ENCODE measurements around the gene MYBPC3. TPM values are rescaled to one million over a fixed set of nuclear protein-coding genes. Genes with fewer than 3 reads are reported as not detected.
"Not testable (repeated sequence)": the region's sequence is repeated elsewhere in the genome, so short reads cannot be mapped to it uniquely, and the experiment has no call there.

The MYBPC3 gene
- total RNA-seq, 1 experiment from 2014 or later: not detected

DNA sequence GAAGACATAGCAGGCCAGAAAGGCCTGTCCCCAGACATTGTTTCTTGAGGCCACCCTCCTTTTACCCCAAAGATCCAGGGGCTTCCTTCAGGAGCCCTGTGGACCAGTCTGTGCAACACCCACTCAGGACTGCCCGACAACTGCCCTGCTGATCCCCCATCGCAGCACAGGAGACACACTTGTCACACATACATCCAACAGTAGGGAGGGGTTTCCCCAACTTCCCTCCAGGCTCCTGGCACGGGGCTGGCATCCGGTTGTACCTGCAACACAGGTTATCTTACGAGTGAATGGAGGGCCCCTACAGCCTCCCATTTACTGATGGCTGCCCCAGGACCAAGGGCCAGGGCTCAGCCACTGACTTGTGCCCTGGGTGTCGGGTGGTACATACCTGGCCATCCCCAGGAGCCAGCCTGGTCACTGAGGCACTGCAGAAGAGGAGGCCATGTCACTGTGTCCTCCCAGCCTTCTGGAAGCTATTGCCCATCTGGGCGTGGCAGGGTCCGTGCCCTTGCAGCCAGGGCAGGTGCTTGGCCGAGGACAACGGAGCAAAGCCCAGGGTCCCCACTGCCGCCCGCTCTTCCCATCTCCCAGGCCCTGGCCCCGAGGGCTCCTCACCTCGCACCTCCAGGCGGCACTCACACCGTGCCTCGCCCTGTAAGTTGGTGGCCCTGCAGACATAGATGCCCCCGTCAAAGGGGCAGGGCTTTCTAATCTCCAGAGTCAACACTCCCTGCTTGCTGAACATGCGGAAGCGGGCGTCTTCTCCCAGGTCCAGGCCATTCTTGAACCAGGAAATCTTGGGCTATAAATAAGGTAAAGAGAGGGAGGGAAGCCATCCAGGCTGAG lies 20.8 kb downstream of the MYBPC3 start:
- H3K9me3 ChIP-seq (replicated peaks): no peaks in the 10 kb centered on the region
- no peaks in the 10 kb centered on the region for H3K27me3 ChIP-seq
- no peak for DNase-seq
- H3K4me1 ChIP-seq: no peaks in the 10 kb centered on the region; the same call in 1 of the 2 replicates
- H3K27ac ChIP-seq: no peak overlapping the region
- no peak overlapping the region for H3K4me3 ChIP-seq
- H3K36me3 ChIP-seq: no peaks in the 10 kb centered on the region; the same call in 1 of the 2 replicates

DNA sequence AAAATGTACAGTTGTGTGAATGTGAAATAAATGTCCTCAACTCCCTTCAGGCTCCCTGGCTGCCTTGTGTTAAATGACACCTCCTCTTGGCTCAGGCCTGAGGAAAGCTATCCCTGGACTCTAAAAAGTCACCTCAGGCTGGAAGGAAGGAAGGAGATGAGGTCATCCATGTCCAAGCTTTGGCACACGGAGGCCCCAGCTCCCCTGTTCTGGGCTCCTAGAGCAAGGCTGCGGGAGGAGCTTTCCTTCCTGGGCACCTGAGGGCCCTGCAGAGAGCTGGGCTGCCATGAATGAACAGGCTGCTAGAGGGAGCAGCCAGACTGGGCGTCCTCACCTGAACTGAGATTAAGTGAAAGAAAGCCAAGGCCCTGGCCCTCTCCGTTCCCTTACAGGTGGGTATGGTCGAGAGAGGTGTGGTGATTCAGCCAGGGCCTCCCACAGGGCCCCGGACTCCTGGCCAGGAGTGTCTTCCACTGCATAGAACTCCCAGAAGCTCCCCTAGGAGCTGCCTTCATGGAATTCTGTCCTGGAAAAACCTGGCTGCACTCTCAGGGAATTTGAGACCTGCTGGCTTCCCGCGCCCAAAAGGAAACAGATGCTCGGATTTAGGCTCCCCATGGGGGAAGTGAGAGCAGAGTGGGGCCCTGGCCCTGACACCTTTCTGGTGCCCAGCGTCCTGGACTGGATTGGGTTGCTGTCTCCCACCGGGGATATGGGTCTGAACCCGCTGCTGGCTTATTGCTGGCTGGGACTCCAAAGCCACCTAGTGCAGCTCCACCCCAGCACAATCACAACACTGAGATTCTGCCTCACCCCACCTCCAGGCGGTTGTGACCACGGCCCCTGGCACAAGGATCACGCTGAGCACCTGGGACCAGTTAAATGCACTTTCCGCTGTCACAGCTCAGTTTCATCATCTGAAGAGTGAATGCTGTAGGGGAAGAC lies 22.2 kb downstream of the MYBPC3 start:
- H3K4me3 ChIP-seq: no peak overlapping the region

DNA sequence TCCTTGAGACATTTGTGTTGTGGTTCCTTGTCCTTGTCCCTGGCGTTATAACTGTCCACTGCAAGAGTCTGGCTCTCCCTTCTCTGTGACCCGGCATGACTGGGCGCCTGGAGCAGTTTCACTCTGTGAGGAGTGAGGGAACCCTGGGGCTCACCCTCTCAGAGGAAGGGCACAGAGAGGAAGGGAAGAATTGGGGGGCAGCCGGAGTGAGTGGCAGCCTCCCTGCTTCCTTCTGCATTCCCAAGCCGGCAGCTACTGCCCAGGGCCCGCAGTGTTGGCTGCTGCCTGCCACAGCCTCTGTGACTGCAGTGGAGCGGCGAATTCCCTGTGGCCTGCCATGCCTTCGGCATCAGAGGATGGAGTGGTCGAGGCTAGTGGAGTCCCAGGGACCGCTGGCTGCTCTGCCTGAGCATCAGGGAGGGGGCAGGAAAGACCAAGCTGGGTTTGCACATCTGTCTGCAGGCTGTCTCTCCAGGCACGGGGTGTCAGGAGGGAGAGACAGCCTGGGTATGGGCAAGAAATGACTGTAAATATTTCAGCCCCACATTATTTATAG lies 23.0 kb downstream of the MYBPC3 start:
- no peaks in the 10 kb centered on the region; the same call in 1 of the 2 replicates for H3K36me3 ChIP-seq
- H3K9me3 ChIP-seq (replicated peaks): no peaks in the 10 kb centered on the region
- H3K4me3 ChIP-seq: no peak overlapping the region
- no peaks in the 10 kb centered on the region; the same call in 1 of the 2 replicates for H3K4me1 ChIP-seq
- H3K27me3 ChIP-seq: no peaks in the 10 kb centered on the region
- no peak for DNase-seq
- no peak overlapping the region for H3K27ac ChIP-seq

More for the DNA sequence above, 22.2 kb downstream of the MYBPC3 start:
- Histone ChIP-seq H3K36me3 (no peaks in the 10 kb centered on the region; the same call in 1 of the 2 replicates), H3K4me1 (no peaks in the 10 kb centered on the region; the same call in 1 of the 2 replicates), H3K27me3 (no peaks in the 10 kb centered on the region), H3K27ac (no peak overlapping the region), H3K9me3 (replicated peaks) (no peaks in the 10 kb centered on the region)
- DNase-seq: no peak

DNA sequence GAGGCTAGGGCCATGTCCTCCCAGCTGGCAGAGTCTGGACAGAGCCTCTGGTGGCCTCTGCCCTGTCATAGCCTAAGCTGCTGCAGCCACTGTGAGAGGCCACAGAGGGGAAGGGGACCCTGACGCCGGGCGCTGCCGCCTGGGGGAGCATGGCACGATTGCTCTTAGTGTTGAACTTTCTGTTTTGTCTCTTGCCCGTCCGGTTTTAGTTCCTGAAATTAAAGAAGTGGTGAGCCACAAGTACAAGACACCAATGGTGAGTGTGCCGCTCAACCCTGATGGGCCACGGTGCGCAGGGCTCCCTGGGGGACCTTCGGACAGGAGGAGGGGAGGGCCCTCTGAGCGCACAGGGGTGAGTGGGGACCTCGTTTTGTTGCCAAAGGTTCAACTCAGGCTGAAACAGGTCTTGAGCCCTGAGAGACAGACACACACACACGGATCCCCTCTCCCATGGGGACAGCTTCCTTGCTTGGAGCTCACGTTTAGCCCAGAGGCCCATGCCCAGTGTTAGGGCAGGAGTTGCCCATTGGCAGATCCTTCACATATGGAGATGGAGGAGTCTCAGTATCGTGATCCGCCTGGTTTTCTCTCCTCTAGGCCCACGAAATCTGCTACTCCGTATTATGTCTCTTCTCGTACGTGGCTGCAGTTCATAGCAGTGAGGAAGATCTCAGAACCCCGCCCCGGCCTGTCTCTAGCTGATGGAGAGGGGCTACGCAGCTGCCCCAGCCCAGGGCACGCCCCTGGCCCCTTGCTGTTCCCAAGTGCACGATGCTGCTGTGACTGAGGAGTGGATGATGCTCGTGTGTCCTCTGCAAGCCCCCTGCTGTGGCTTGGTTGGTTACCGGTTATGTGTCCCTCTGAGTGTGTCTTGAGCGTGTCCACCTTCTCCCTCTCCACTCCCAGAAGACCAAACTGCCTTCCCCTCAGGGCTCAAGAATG lies 23.8 kb downstream of the MYBPC3 start:
- H3K4me3 ChIP-seq: no peak overlapping the region
- no peaks in the 10 kb centered on the region; the same call in 1 of the 2 replicates for H3K36me3 ChIP-seq
- no peaks in the 10 kb centered on the region; the same call in 1 of the 2 replicates for H3K4me1 ChIP-seq
- H3K27me3 ChIP-seq: no peaks in the 10 kb centered on the region
- H3K9me3 ChIP-seq (replicated peaks): no peaks in the 10 kb centered on the region
- no peak for DNase-seq
- H3K27ac ChIP-seq: no peak overlapping the region

DNA sequence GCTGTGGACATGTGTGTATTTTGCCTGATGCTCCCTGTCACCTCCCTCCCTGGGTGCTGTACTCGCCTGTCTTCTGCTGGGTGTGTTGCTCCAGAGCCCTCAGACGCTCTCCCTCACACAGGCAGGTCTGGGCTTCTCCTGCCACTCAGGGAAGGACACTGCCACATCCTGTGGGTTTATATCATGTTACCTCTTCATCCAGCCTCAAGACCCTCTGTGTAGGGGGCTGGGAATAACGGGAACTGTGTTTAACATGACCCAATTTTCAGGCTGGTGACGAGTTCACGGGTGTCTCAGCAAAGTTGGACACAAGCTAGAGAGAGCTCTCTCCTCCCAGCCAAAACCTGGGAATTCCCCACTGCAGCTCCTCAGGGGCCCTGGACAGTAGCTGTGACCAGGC lies 24.6 kb downstream of the MYBPC3 start:
- Histone ChIP-seq H3K27ac (no peak overlapping the region), H3K27me3 (no peaks in the 10 kb centered on the region), H3K4me1 (no peaks in the 10 kb centered on the region; the same call in 1 of the 2 replicates), H3K36me3 (no peaks in the 10 kb centered on the region; the same call in 1 of the 2 replicates), H3K9me3 (replicated peaks) (no peaks in the 10 kb centered on the region), H3K4me3 (no peak overlapping the region)
- DNase-seq: no peak

DNA sequence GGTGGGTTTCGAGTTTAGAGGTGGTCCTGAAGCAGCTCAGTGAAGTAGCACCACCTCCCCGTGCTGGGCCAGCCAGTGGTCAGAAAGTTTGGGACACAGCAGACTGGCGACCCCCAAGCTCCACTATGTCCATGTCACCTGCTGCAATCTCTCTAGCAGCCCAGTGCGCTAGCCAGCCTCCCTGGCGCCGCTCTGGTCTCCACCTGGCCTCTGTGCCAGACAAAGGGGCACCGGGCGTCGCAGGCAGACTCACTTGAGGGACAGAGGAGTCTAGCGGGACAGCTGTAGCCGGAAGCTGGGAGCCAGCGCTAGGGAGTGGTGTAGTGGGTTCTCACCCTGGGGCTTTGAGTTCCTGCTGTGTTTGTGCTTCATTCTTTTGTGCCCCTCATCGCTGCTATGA lies 25.5 kb downstream of the MYBPC3 start:
- Histone ChIP-seq H3K4me1 (no peaks in the 10 kb centered on the region; the same call in 1 of the 2 replicates), H3K36me3 (no peaks in the 10 kb centered on the region; the same call in none of the 2 replicates), H3K4me3 (no peak overlapping the region), H3K27me3 (no peaks in the 10 kb centered on the region), H3K9me3 (replicated peaks) (no peaks in the 10 kb centered on the region), H3K27ac (no peak overlapping the region; the same call in 1 of the 2 replicates)
- no peak for DNase-seq

DNA sequence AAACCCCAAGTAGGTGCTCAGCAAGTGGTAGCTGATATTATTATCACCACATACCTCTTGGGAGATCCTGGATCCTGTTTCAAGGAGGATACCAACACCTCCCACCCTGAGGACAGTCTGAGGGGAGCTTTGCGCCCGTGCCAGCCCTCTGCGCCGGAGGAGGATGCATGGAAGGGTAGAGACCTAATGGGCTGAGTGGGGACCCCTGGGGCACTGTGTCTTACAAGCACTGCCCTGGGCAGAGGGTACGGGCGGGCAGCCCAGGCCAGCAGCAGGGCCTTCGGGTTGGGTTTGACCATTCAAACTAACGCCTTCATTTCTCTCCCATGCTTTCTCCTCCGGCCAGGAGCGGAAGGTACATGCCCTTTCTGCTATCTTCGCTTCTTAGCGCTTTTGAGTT lies 26.3 kb downstream of the MYBPC3 start:
- Histone ChIP-seq H3K9me3 (replicated peaks) (no peaks in the 10 kb centered on the region), H3K4me1 (no peaks in the 10 kb centered on the region; the same call in 1 of the 2 replicates), H3K4me3 (no peak overlapping the region), H3K27ac (no peak overlapping the region), H3K36me3 (peaks cover 4% of the 10 kb centered on the region), H3K27me3 (no peaks in the 10 kb centered on the region)
- DNase-seq: no peak

DNA sequence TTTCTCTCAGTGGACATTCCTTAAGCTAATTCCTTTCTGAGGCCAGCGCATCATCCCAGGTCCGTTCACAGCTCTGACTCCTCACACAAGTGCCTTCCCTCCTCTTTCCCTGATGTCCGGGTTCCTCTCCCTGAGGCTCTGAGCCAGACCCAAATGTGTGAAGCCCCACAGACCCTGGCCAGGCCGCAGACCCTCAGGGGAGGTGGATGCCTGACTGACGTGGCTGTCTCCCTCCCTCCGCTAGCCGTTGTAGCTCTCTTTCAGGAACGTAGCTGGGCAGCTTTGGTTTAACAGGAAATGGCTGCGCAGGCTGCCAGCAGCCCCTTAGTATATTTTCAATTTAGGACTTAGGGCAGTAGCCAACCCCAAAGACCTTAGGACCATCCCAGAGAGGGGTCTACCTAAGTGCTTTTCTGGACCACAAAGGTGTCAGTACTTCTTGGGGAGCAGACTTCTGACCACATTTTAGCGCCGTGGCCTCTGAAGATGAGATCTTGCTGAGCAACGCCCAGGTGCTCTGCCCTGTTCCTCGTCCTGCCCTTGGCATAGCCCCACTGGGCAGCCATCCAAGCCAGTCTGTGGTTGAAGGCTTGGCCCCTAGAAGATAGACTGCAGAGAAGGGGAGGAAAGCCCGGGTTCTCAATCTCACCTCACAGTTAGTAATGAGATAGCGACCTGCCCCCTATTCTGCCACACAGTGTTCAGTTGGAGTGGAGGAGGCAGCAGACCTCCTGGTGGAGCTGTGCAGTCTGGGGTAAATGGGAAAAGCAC lies 27.0 kb downstream of the MYBPC3 start:
- Histone ChIP-seq H3K4me1 (no peaks in the 10 kb centered on the region; the same call in 1 of the 2 replicates), H3K36me3 (peaks cover 4% of the 10 kb centered on the region), H3K9me3 (replicated peaks) (no peaks in the 10 kb centered on the region), H3K4me3 (no peak overlapping the region), H3K27ac (no peak overlapping the region), H3K27me3 (no peaks in the 10 kb centered on the region)
- DNase-seq: no peak

DNA sequence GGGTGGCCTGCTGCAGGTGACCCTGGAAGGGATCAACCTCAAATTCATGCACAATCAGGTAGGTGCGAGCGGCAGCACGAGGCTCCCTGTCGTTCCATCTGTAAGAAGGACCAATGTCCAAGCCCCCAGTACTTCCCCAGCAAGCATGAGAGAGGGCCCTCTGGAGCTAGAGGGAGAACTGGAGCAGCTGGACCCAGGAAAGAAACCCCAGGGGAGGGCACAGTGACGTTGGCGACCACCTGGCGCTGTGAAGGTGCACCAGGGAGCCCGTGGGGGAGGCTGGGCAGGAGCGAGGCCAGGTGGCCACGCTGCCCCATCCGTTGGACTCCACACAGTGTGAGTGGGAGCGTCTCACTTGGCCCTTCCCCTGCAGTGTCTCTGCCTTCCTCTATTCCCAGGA lies 28.0 kb downstream of the MYBPC3 start:
- Histone ChIP-seq H3K9me3 (replicated peaks) (no peaks in the 10 kb centered on the region), H3K36me3 (peaks cover 4% of the 10 kb centered on the region), H3K27me3 (no peaks in the 10 kb centered on the region), H3K4me1 (no peaks in the 10 kb centered on the region), H3K4me3 (no peak overlapping the region), H3K27ac (no peak overlapping the region)
- DNase-seq: no peak

DNA sequence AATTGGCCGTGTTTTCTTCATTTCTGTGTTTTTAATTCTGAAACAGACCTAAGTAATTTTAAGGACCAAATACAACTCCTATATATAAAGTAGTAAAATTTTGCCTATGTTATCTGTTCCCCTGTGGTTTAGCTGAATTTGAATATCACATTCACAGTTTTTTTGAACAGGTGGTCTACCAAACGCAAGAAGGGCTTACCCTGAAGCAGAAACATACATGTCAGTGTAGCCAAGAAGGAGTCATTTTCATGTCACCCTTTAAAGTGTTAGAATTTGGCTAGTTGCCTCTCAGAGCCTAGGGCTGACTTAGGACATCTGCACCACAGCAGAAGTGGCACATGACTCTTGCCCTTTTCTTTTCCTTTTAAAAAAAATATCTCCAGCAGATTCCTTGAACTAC lies 34.3 kb downstream of the MYBPC3 start:
- H3K9me3 ChIP-seq (replicated peaks): no peaks in the 10 kb centered on the region

DNA sequence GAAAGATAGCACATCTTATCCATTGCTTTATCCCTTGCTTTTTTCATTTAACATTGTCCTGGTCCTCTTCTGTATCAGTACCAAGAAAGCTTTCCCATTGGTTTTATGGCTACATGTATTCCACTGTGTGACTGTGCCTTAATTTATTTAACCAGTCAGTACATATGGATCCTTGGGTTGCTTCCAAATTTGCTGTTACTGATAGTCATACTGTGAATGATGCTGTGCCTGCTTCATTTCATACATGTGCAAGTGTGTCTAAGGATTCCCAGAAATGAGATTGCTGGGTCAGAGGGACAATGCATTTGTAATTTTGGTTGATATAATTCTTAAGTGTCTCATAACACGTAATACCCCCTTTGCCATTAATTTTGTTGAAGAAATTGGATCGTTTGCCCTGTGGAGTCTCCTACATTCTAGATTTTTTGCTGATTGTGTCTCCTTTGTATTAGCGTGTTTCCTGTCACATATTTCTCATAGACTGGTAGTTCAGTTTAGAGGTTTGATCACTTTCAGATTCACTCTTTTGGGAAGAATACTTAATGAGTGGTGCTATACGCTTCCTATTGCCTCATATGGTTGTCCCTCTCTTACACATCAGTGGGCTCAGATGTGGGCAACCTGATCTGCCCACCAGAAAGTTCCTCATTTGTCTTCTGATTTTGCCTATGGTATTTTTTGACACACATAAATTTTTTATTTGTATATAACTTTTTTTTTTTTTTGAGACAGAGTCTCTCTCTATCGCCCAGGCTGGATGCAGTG lies 35.3 kb downstream of the MYBPC3 start:
- H3K27me3 ChIP-seq: no peaks in the 10 kb centered on the region
- no peak overlapping the region for H3K27ac ChIP-seq
- no peaks in the 10 kb centered on the region for H3K9me3 ChIP-seq (replicated peaks)
- DNase-seq: no peak
- no peaks in the 10 kb centered on the region for H3K4me1 ChIP-seq
- H3K36me3 ChIP-seq: peaks cover 29% of the 10 kb centered on the region
- no peak overlapping the region for H3K4me3 ChIP-seq

More for the DNA sequence above, 34.3 kb downstream of the MYBPC3 start:
- Histone ChIP-seq H3K4me3 (no peak overlapping the region), H3K27ac (no peak overlapping the region), H3K4me1 (no peaks in the 10 kb centered on the region), H3K36me3 (peaks cover 23% of the 10 kb centered on the region), H3K27me3 (no peaks in the 10 kb centered on the region)
- DNase-seq: no peak

DNA sequence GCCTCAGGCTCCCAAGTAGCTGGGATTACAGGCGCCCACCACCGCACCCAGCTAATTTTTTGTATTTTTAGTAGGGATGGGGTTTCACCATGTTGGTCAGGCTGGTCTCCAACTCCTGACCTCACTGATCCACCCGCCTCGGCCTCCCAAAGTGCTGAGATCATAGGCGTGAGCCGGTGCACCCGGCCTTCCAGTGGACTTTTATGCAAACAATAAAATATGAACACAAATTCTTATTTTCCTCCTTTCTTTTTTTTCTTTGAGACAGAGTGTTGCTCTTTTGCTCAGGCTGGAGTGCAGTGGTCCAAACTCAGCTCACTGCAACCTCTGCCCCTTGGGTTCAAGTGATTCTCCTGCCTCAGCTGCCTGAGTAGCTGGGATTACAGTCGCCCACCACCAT lies 36.0 kb downstream of the MYBPC3 start:
- DNase-seq; H3K27me3 ChIP-seq; H3K4me1 ChIP-seq; H3K4me3 ChIP-seq; H3K9me3 ChIP-seq (replicated peaks); H3K27ac ChIP-seq: not testable (repeated sequence)
- H3K36me3 ChIP-seq: peaks cover 31% of the 10 kb centered on the region
